ENCODE measurements around the gene MSL3B.
A peak's percentile ranks its signal among the peaks of the same experiment; 100 is the strongest.

MSL3B gene

DNA sequence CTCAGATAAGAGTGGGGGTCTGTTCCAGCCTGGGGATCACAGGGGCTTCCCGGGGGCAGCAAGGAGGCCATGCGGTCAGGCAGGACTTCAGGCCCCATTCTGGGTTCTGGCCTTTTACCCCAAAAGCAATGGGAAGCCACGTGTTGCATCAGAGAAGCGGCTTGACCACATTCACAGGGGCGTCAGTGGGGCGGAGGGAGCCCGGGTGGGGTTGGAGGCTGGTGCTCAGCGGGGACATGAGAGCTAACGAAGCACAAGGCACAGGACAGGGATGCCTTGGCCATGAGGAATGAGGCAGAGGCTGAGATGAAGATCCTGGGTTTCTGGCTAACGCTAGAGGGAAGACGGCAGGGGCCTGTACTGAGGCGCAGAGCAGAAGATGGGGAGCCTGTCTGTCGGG, 19.9 kb downstream of the MSL3B start:
- H3K27me3 Mint-ChIP-seq = no peaks in the 10 kb centered on the region
- no peak overlapping the region for H3K27ac Mint-ChIP-seq
- no peaks in the 10 kb centered on the region for H3K9me3 Mint-ChIP-seq
- TF ChIP-seq, protein P1, sequence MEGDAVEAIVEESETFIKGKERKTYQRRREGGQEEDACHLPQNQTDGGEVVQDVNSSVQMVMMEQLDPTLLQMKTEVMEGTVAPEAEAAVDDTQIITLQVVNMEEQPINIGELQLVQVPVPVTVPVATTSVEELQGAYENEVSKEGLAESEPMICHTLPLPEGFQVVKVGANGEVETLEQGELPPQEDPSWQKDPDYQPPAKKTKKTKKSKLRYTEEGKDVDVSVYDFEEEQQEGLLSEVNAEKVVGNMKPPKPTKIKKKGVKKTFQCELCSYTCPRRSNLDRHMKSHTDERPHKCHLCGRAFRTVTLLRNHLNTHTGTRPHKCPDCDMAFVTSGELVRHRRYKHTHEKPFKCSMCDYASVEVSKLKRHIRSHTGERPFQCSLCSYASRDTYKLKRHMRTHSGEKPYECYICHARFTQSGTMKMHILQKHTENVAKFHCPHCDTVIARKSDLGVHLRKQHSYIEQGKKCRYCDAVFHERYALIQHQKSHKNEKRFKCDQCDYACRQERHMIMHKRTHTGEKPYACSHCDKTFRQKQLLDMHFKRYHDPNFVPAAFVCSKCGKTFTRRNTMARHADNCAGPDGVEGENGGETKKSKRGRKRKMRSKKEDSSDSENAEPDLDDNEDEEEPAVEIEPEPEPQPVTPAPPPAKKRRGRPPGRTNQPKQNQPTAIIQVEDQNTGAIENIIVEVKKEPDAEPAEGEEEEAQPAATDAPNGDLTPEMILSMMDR (conservative IDR thresholded peaks at IDR 0.05) = no peak
- H3K4me3 Mint-ChIP-seq = no peak overlapping the region
- H3K36me3 Mint-ChIP-seq = peaks cover 23% of the 10 kb centered on the region
- H3K4me1 Mint-ChIP-seq (ENCODE audit: unreplicated experiment) = peaks cover 11% of the 10 kb centered on the region
- no peak for DNase-seq (ENCODE audit: extremely low spot score, unreplicated experiment)

DNA sequence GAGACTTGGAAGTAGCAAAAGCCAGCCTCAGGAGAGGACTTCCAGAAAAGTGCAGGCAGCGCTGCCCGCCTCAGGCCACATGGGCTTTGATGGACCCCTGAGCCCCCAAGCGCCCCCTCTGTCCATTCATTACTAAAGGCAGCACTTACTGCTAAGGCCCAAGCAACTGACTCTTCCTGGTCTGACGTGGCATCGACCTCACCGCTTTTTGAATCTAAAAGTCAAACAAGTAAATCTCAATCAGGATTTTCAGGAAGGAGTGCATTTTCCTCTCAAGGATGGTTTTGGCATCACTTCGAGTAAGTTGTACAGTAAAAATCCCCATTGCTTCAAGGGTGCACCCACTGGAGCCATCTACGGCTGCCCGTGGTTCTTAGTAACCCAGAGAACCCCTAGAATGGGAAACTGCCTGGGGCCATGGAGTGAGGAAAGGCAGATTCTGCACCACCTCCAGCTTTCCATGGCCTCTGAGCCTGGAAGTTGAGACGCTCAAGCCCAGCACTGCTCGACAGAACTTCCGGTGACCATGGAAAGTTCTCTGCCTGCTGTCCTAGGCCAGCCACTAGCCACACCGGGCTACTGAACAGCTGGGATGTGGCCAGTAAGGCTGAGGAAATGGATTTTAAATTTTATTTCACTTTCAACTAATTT, 20.8 kb downstream of the MSL3B start:
- Mint-ChIP-seq H3K4me1 (ENCODE audit: unreplicated experiment) (peaks cover 2% of the 10 kb centered on the region), H3K36me3 (peaks cover 24% of the 10 kb centered on the region), H3K27me3 (no peaks in the 10 kb centered on the region), H3K9me3 (no peaks in the 10 kb centered on the region), H3K27ac (no peak overlapping the region), H3K4me3 (no peak overlapping the region)
- TF ChIP-seq, protein P1 (conservative IDR thresholded peaks at IDR 0.05) = no peak
- peak; percentile 50 for DNase-seq (ENCODE audit: extremely low spot score, unreplicated experiment)

DNA sequence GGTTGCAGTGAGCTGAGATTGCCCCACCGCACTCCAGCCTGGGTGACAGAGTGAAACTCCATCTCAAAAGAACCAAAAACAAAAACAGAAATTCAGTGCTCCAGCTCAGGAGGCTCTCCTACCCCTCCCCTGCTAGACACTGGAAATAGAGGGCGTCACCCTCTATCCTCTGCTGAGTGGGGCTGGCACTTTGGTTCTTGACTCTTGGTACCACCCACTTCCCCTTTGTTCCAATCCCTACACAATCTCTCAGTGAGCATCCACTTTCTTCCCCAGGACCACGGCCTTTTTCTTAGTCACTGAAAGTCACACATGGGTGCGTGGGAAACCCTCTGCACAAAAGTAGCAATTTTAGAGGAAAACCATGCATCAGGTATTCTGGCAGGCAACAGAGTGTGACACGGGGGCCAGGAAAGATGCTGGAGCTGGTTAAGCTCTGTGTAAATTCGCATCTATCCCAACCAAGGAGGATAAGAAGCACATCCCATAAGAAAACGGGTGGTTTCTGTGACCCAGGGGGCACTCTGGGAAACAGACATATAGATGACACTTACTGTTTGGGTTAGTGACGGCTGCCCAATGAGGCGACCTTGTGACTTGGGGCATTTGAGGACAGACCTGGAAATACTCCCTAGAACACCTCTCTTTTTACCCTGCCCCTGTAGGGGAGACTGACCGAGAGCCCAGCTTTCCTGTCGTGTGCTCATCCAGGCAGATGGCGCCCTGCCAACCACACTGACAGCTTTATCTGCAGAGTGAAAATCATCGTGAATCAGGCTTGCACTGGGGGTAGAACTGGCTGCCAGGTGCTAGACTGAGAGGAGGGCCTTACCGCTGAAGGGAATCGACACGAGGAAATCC, 21.6 kb downstream of the MSL3B start:
- DNase-seq (ENCODE audit: extremely low spot score, unreplicated experiment) = no peak
- Mint-ChIP-seq H3K4me3 (no peak overlapping the region), H3K9me3 (no peaks in the 10 kb centered on the region), H3K4me1 (ENCODE audit: unreplicated experiment) (no peaks in the 10 kb centered on the region), H3K27ac (no peak overlapping the region), H3K36me3 (peaks cover 28% of the 10 kb centered on the region), H3K27me3 (no peaks in the 10 kb centered on the region)
- TF ChIP-seq, protein P1 (conservative IDR thresholded peaks at IDR 0.05) = no peak

DNA sequence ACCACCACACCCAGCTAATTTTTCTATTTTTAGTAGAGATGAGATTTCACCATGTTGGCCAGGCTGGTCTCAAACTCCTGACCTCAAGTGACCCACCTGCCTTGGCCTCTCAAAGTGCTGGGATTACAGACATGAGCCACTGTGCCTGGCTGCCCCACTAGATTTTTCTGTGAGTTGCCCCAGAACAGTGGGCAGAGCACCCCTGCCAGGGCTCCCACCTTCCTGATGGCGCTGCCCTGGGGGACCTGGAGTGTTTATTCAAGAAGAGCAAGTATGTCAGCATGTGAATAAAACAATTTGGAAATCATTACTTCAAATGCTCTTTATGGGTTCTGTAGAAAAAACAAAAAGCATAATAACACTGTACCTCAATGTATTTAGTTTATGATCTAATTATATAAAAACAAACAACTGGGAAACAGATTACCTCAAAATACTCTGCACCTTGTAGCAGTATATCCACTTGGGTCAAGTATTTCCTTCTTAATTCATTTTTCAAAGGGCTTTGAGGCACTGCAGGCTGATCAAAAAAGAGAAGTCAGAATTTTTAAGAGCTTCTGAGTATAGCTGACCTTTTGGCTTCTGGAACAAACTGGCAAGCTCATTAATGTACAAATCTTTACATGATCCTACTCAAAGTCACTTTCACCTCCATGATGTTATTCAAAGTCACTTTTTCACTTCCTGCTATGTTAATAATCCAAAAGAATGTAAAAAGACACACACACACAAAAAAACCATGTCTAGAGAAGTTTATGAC, 22.7 kb downstream of the MSL3B start:
- H3K4me3 Mint-ChIP-seq = no peak overlapping the region
- no peaks in the 10 kb centered on the region for H3K9me3 Mint-ChIP-seq
- no peaks in the 10 kb centered on the region for H3K27me3 Mint-ChIP-seq
- TF ChIP-seq, protein P1 (conservative IDR thresholded peaks at IDR 0.05) = no peak
- H3K4me1 Mint-ChIP-seq (ENCODE audit: unreplicated experiment) = no peaks in the 10 kb centered on the region
- H3K36me3 Mint-ChIP-seq = peaks cover 33% of the 10 kb centered on the region
- peak; percentile 49 for DNase-seq (ENCODE audit: extremely low spot score, unreplicated experiment)
- H3K27ac Mint-ChIP-seq = no peak overlapping the region

DNA sequence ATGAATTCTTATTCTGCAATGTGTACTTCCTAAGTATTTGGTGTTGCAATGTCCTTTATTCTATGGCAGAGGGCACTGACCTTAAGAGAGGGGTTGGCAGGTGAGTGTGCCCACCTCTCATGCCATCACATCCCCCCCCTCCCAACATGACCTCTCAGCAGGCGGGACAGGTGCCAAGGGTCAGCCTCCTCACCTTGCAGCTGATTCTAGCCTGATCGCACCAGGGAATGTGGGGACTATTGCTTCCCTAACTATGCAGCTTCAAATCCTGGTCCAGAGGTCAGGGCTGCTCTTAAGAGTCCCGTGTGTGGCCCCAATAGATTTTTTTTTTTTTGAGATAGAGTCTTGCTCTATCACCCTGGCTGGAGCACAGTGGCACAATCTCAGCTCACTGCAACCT, 23.4 kb downstream of the MSL3B start:
- no peaks in the 10 kb centered on the region for H3K4me1 Mint-ChIP-seq (ENCODE audit: unreplicated experiment)
- no peaks in the 10 kb centered on the region for H3K27me3 Mint-ChIP-seq
- peaks cover 33% of the 10 kb centered on the region for H3K36me3 Mint-ChIP-seq
- no peak overlapping the region for H3K4me3 Mint-ChIP-seq
- peak; percentile 40 for DNase-seq (ENCODE audit: extremely low spot score, unreplicated experiment)
- H3K27ac Mint-ChIP-seq = no peak overlapping the region
- H3K9me3 Mint-ChIP-seq = no peaks in the 10 kb centered on the region
- TF ChIP-seq, protein P1 (conservative IDR thresholded peaks at IDR 0.05) = no peak

All from type B pancreatic cell (in vitro differentiated cells).